OCI-LY1 (cell line): ENCODE results near the gene PAQR8.

ENCODE experiments used
- EZH2 ChIP-seq: fragments of 200-600 bp; sonication (generic), shearing (Covaris generic); IDR thresholded peaks from 2 replicates; pipeline ENCODE4 v1.8.0; 2017; ENCODE audit warnings: borderline replicate concordance, mixed run types, mild to moderate bottlenecking, antibody characterized with exemption, low read length, moderate library complexity, mixed read lengths
- TF ChIP-seq, protein P1 (sequence below): fragments of 200-600 bp; sonication (generic), shearing (Covaris generic); IDR thresholded peaks from 2 replicates; pipeline ENCODE4 v1.5.1; 2017; ENCODE audit warnings: mild to moderate bottlenecking, antibody characterized with exemption, low read length, moderate library complexity, mixed read lengths

GRCh38 chr6:52326540-52327364, 35.2 kb upstream of the PAQR8 start:
- TF ChIP-seq, protein P1, sequence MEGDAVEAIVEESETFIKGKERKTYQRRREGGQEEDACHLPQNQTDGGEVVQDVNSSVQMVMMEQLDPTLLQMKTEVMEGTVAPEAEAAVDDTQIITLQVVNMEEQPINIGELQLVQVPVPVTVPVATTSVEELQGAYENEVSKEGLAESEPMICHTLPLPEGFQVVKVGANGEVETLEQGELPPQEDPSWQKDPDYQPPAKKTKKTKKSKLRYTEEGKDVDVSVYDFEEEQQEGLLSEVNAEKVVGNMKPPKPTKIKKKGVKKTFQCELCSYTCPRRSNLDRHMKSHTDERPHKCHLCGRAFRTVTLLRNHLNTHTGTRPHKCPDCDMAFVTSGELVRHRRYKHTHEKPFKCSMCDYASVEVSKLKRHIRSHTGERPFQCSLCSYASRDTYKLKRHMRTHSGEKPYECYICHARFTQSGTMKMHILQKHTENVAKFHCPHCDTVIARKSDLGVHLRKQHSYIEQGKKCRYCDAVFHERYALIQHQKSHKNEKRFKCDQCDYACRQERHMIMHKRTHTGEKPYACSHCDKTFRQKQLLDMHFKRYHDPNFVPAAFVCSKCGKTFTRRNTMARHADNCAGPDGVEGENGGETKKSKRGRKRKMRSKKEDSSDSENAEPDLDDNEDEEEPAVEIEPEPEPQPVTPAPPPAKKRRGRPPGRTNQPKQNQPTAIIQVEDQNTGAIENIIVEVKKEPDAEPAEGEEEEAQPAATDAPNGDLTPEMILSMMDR = no peak
- TF ChIP-seq EZH2 = no peak
